HFF-Myc (cell line): Measurements from ENCODE around the gene PPP1R9A.

Experiments used
- DNase-seq: peaks from one replicate; pipeline ENCODE4 v3.0.0-alpha.2; 2011; ENCODE audit warnings: low read depth; ENCODE audit errors: extremely low read depth
- H3K4me3 ChIP-seq: replicated peaks from 2 replicates; pipeline ENCODE4 v1.5.1; 2011; ENCODE audit warnings: low read depth, mild to moderate bottlenecking, control low read depth, low read length
- TF ChIP-seq, protein P1 (sequence below): IDR thresholded peaks from 2 replicates; pipeline ENCODE4 v1.5.1; 2012; ENCODE audit warnings: mild to moderate bottlenecking, low read depth, low read length, control low read depth; ENCODE audit errors: missing control alignments

The PPP1R9A gene

DNA sequence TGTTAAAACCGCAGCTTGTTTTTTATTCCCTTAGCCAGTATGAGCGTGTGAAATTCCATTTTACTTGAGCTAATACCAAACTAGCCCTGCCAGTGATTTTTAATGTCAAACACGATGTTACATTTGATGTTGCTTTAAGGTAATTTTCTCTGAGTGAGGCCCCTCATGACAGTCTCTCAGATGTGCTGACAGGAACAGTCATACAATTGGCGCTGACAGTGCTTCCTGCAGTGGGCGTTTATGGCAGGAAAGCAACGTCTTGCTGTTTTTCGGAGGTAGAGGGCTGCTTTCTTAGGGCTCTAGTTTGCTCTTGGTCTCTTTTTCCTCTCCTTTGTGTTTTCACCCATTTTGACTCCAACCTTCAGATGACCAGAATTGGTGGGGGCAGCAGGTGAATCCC lies 397.6 kb downstream of the PPP1R9A start:
- no peak overlapping the region for H3K4me3 ChIP-seq
- TF ChIP-seq, protein P1, sequence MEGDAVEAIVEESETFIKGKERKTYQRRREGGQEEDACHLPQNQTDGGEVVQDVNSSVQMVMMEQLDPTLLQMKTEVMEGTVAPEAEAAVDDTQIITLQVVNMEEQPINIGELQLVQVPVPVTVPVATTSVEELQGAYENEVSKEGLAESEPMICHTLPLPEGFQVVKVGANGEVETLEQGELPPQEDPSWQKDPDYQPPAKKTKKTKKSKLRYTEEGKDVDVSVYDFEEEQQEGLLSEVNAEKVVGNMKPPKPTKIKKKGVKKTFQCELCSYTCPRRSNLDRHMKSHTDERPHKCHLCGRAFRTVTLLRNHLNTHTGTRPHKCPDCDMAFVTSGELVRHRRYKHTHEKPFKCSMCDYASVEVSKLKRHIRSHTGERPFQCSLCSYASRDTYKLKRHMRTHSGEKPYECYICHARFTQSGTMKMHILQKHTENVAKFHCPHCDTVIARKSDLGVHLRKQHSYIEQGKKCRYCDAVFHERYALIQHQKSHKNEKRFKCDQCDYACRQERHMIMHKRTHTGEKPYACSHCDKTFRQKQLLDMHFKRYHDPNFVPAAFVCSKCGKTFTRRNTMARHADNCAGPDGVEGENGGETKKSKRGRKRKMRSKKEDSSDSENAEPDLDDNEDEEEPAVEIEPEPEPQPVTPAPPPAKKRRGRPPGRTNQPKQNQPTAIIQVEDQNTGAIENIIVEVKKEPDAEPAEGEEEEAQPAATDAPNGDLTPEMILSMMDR = no peak
- DNase-seq = no peak

DNA sequence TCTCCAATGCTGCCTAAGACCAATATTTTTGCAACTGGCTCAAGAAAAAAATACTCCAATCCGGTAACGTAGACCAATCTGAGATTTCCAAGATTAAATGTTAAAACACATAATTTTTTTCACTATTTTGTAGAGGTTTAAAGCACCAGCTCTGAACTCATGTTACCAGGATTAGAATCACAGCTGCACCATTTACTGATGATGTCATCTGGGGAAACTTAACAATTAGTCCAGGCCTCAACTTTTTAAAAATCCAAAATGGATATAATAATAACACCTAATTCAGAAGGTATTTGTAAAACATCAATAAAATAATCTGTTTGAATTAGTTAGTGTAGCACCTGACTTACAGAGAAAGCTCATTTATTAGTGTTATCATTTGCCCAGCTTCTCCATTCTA lies 402.6 kb downstream of the PPP1R9A start:
- no peak overlapping the region for H3K4me3 ChIP-seq
- TF ChIP-seq, protein P1 = no peak
- DNase-seq = no peak

DNA sequence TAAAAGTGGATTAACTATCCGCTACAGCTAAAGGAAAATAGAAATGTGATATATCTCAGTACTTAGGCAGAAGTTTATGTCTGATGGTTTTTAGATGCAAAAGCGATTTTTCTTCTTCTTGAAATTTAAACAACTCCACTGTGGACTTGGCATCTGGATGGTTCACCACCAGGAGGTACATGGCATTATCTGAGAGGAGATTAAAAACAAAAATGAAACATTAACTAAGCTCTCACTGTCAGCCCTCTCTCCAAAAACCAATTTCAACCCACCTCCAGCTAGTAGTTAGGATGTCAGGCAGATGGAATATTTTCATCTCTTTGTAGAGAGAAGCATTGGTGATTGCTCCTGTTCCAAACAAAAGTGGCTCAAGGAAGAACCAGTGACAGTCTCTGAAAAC lies 404.0 kb downstream of the PPP1R9A start:
- TF ChIP-seq, protein P1 = no peak
- DNase-seq = no peak
- no peak overlapping the region for H3K4me3 ChIP-seq

DNA sequence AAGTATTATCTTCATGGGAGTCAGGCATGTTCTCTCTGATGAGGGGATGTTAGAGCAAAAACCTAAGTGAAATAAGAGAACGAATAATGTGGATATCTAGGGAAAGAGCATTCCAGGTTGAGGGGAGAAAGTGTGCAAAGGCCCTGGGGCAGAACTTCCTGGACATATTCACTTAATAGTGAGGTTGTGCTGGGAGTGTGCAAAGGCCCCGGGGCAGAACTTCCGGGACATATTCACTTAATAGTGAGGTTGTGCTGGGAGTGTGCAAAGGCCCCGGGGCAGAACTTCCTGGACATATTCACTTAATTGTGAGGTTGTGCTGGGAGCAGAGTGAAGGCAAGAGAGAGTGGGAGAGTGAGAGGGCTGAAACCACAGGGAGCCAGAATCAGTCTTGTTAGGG lies 405.2 kb downstream of the PPP1R9A start:
- DNase-seq = no peak
- no peak overlapping the region for H3K4me3 ChIP-seq
- TF ChIP-seq, protein P1 = no peak

DNA sequence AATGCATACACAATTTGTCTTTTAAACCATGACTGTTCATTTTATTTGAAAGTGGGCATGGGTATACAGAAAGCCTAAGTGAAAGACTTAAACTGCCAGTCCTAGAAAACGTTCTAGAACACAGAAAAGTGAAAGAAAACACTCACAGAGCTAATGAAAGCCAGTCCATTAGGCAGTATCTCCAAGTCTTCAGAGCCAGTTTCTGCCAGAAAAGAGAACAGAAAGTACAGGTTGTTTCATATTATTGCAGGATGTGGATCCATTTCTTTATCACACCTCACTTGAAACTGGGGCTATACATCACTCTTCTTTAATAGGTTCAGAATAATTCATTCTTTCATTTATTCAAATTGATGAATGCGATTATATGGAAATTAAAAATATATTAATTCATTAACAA lies 409.2 kb downstream of the PPP1R9A start:
- H3K4me3 ChIP-seq = no peak overlapping the region
- TF ChIP-seq, protein P1 = no peak
- DNase-seq = no peak

DNA sequence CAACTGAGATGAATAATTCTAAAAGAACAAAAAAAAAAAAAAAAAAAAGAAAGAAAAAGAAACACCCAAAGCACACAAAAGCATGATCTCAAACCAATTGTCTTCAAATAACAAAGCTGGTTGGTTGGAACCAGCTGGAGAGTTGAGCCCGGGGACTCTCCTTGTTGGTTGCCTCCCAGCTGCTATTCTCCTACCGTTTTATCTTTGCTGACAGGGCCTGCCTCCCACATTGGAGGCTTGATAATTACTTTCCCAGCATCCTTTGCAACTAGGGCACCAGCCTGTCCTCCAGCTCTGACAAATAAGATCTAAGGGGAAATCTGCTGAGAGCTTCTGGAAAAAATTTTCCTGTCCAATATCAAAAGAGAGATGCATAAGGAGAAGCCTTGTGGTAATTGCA lies 410.2 kb downstream of the PPP1R9A start:
- no peak for DNase-seq
- TF ChIP-seq, protein P1 = no peak
- H3K4me3 ChIP-seq = no peak overlapping the region

DNA sequence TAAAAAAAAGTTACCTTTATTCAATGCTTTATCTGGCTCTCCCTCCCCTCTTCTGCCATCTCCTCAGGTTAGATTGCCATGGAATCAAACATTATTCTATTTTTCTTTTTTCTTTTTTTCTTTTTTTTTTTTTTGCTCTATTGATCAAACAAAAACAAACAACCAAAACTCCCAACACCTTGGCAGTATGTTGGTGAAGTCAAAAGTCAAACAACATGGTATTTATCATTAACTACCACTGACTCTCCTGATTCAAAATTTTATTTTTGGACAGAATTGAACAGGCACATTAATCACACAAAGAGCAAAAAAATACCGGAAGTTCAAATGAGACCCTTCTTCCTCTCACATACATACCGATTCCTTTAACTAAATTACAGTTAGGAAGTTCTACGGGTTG lies 410.6 kb downstream of the PPP1R9A start:
- no peak overlapping the region for H3K4me3 ChIP-seq
- TF ChIP-seq, protein P1 = no peak
- DNase-seq = no peak
